HEK293 (cell line): Measurements from ENCODE around the gene SIK2.

Experiments used
- BCL6B ChIP-seq: fragments of 450-650 bp; formaldehyde crosslinking; IDR thresholded peaks from 2 replicates; pipeline ENCODE4 v1.5.1; 2017; ENCODE audit warnings: missing biosample characterization, missing genetic modification characterization
- FEZF1 ChIP-seq: fragments of 450-650 bp; formaldehyde crosslinking; IDR thresholded peaks from 2 replicates; pipeline ENCODE4 v1.5.1; 2016; ENCODE audit warnings: missing biosample characterization, missing genetic modification characterization
- GLI2 ChIP-seq: fragments of 450-650 bp; formaldehyde crosslinking; IDR thresholded peaks from 2 replicates; pipeline ENCODE4; 2017; ENCODE audit warnings: missing biosample characterization, missing genetic modification characterization, low read depth, borderline replicate concordance
- REST ChIP-seq: fragments of 450-650 bp; formaldehyde crosslinking; IDR thresholded peaks from 2 replicates; pipeline ENCODE4 v1.5.1; 2016; ENCODE audit warnings: missing biosample characterization, missing genetic modification characterization
- SP3 ChIP-seq: fragments of 450-650 bp; formaldehyde crosslinking; IDR thresholded peaks from 2 replicates; pipeline ENCODE4 v1.5.1; 2016; ENCODE audit warnings: missing biosample characterization, missing genetic modification characterization
- TRIM28 ChIP-seq: IDR thresholded peaks from 2 replicates; pipeline ENCODE4 v1.6.1; 2011; ENCODE audit warnings: low read length, control low read depth, borderline replicate concordance
- ZEB2 ChIP-seq: fragments of 450-650 bp; formaldehyde crosslinking; IDR thresholded peaks from 2 replicates; pipeline ENCODE4 v1.5.1; 2016; ENCODE audit warnings: missing biosample characterization, missing genetic modification characterization
- ZFP3 ChIP-seq: fragments of 450-650 bp; formaldehyde crosslinking; IDR thresholded peaks from 2 replicates; pipeline ENCODE4 v1.5.1; 2016; ENCODE audit warnings: low read depth, missing biosample characterization, missing genetic modification characterization
- ZNF114 ChIP-seq: fragments of 450-650 bp; formaldehyde crosslinking; IDR thresholded peaks from 2 replicates; pipeline ENCODE4 v1.5.0; 2017; ENCODE audit warnings: missing biosample characterization, missing genetic modification characterization
- ZNF16 ChIP-seq: fragments of 450-650 bp; formaldehyde crosslinking; IDR thresholded peaks from 2 replicates; pipeline ENCODE4 v1.5.1; 2016; ENCODE audit warnings: low read depth, missing biosample characterization, missing genetic modification characterization
- ZNF175 ChIP-seq: fragments of 450-650 bp; formaldehyde crosslinking; IDR thresholded peaks from 2 replicates; pipeline ENCODE4 v1.5.1; 2016; ENCODE audit warnings: missing biosample characterization, missing genetic modification characterization
- ZNF184 ChIP-seq: fragments of 450-650 bp; IDR thresholded peaks from 2 replicates; pipeline ENCODE4 v1.5.1; 2018; ENCODE audit warnings: missing biosample characterization, mild to moderate bottlenecking, missing genetic modification characterization
- ZNF221 ChIP-seq: fragments of 450-650 bp; formaldehyde crosslinking; IDR thresholded peaks from 2 replicates; pipeline ENCODE4 v1.5.1; 2017; ENCODE audit warnings: missing biosample characterization, missing genetic modification characterization, borderline replicate concordance
- ZNF311 ChIP-seq: fragments of 450-650 bp; formaldehyde crosslinking; IDR thresholded peaks from 2 replicates; pipeline ENCODE4 v1.5.1; 2017; ENCODE audit warnings: missing biosample characterization, missing genetic modification characterization, borderline replicate concordance
- ZNF335 ChIP-seq: fragments of 450-650 bp; formaldehyde crosslinking; conservative IDR thresholded peaks from 2 replicates; pipeline ENCODE4 v1.5.1; 2016; ENCODE audit warnings: missing biosample characterization, missing genetic modification characterization
- ZNF362 ChIP-seq: fragments of 450-650 bp; formaldehyde crosslinking; IDR thresholded peaks from 2 replicates; pipeline ENCODE4 v1.5.1; 2016; ENCODE audit warnings: missing biosample characterization, missing genetic modification characterization
- ZNF423 ChIP-seq: fragments of 450-650 bp; formaldehyde crosslinking; IDR thresholded peaks from 2 replicates; pipeline ENCODE4 v1.5.1; 2016; ENCODE audit warnings: missing biosample characterization, missing genetic modification characterization
- ZNF449 ChIP-seq: fragments of 450-650 bp; formaldehyde crosslinking; IDR thresholded peaks from 2 replicates; pipeline ENCODE4 v1.5.1; 2017; ENCODE audit warnings: missing biosample characterization, mild to moderate bottlenecking, missing genetic modification characterization, moderate library complexity
- ZNF48 ChIP-seq: fragments of 450-650 bp; formaldehyde crosslinking; IDR thresholded peaks from 2 replicates; pipeline ENCODE4 v1.5.1; 2016; ENCODE audit warnings: missing biosample characterization, missing genetic modification characterization
- ZNF518A ChIP-seq: fragments of 450-650 bp; formaldehyde crosslinking; conservative IDR thresholded peaks from 2 replicates; pipeline ENCODE4 v1.5.1; 2016; ENCODE audit warnings: low read depth, missing biosample characterization, missing genetic modification characterization
- ZNF621 ChIP-seq: fragments of 450-650 bp; formaldehyde crosslinking; IDR thresholded peaks from 2 replicates; pipeline ENCODE4 v1.5.1; 2017; ENCODE audit warnings: missing biosample characterization, missing genetic modification characterization
- ZNF639 ChIP-seq: fragments of 450-650 bp; formaldehyde crosslinking; IDR thresholded peaks from 2 replicates; pipeline ENCODE4 v1.5.1; 2016; ENCODE audit warnings: missing biosample characterization, missing genetic modification characterization
- ZNF664 ChIP-seq: fragments of 450-650 bp; formaldehyde crosslinking; IDR thresholded peaks from 2 replicates; pipeline ENCODE4 v1.5.1; 2016; ENCODE audit warnings: missing biosample characterization, missing genetic modification characterization
- ZNF747 ChIP-seq: fragments of 450-650 bp; formaldehyde crosslinking; IDR thresholded peaks from 2 replicates; pipeline ENCODE4 v1.5.1; 2016; ENCODE audit warnings: missing biosample characterization, missing genetic modification characterization
- ZNF843 ChIP-seq: fragments of 450-650 bp; formaldehyde crosslinking; IDR thresholded peaks from 2 replicates; pipeline ENCODE4 v1.5.1; 2016; ENCODE audit warnings: missing biosample characterization, missing genetic modification characterization
- ZSCAN5A ChIP-seq: fragments of 450-650 bp; formaldehyde crosslinking; IDR thresholded peaks from 2 replicates; pipeline ENCODE4 v1.5.1; 2016; ENCODE audit warnings: missing biosample characterization, missing genetic modification characterization

SIK2 gene

GRCh38 chr11:111694851-111695250 is 92.6 kb downstream of the SIK2 start (continued):
- TF ChIP-seq ZNF449 (tag by site-specific recombination) (no peak), ZNF362 (tag by site-specific recombination) (no peak), ZNF664 (tag by site-specific recombination) (no peak), FEZF1 (tag by site-specific recombination) (peak; percentile 87), ZNF311 (no peak), ZEB2 (tag by site-specific recombination) (peak; percentile 65), BCL6B (no peak), GLI2 (tag by site-specific recombination) (no peak), ZNF48 (tag by site-specific recombination) (no peak), REST (tag by site-specific recombination) (no peak), ZNF747 (tag by site-specific recombination) (no peak), ZNF843 (tag by site-specific recombination) (peak; percentile 48; the same call in 1 of the 2 replicates), ZFP3 (tag by site-specific recombination) (no peak), ZNF184 (no peak), ZNF114 (no peak), ZNF221 (tag by site-specific recombination) (no peak), ZSCAN5A (no peak), ZNF335 (no peak), ZNF621 (tag by site-specific recombination) (no peak), ZNF175 (tag by site-specific recombination) (no peak), ZNF423 (tag by site-specific recombination) (no peak), TRIM28 (peak; percentile 54; the same call in 1 of the 2 replicates), ZNF16 (tag by site-specific recombination) (no peak), ZNF518A (no peak), ZNF639 (tag by site-specific recombination) (0 out of 2 replicates have a peak, but pooled peaks have one; percentile 44), SP3 (tag by site-specific recombination) (no peak)
